BE2C (cell line): ENCODE measurements around the gene ZNF157.
A peak's percentile ranks its signal among the peaks of the same experiment; 100 is the strongest.

Experiments used
- DNase-seq: peaks from one replicate; pipeline ENCODE4 v3.0.0-alpha.2; 2020
- H3K27me3 ChIP-seq: fragments of 250-450 bp; sonication (Bioruptor Pico); 2 replicates; pipeline ENCODE4 v1.5.1; 2020; ENCODE audit warnings: mild to moderate bottlenecking
- H3K36me3 ChIP-seq: fragments of 250-450 bp; sonication (Bioruptor Pico); 2 replicates; pipeline ENCODE4 v1.5.1; 2020; ENCODE audit warnings: mild to moderate bottlenecking
- H3K4me1 ChIP-seq: fragments of 250-450 bp; sonication (Bioruptor Pico); 2 replicates; pipeline ENCODE4 v1.5.1; 2020
- H3K4me3 ChIP-seq: 2 replicates; pipeline ENCODE4 v1.5.1; 2011; ENCODE audit warnings: low read depth, low read length
- H3K9me3 ChIP-seq: fragments of 250-450 bp; sonication (Bioruptor Pico); 2 replicates; pipeline ENCODE4 v1.5.1; 2020
- TF ChIP-seq, protein P1 (sequence below): IDR thresholded peaks from 2 replicates; pipeline ENCODE4 v1.5.1; 2012; ENCODE audit warnings: mild to moderate bottlenecking, low read depth, low read length

ZNF157 gene

DNA sequence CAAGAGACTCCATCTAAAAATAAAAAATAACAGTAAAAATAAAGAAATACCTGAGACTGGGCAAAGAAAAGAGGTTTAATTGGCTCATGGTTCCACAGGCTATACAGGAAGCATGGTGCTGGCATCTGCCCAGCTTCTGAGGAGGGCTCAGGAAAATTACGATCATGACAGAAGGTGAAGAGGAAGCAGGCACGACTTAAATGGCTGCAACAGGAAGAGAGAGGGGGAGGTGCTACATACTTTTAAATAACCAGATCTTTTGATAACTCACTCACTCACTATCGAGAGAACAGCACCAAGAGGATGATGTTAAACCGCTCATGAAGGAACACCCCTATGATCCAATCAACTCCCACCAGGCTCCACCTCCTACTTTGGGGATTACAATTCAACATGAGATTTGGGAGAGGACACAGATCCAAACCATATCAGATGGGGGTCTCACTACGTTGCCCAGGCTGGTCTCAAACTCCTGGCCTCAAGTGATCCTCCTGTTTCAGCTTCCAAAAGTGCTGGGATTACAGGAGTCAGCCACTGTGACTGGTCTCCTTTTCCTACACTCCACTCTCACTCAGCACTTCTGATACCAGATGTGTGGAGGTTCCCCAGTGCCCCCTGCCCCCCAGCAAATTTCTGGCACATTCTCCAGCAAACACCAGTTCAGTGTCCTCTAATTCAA lies 11.9 kb upstream of the ZNF157 start:
- no peak for DNase-seq
- Histone ChIP-seq H3K4me3 (no peak overlapping the region), H3K36me3 (no peaks in the 10 kb centered on the region), H3K4me1 (no peaks in the 10 kb centered on the region), H3K9me3 (no peaks in the 10 kb centered on the region), H3K27me3 (no peaks in the 10 kb centered on the region)
- TF ChIP-seq, protein P1, sequence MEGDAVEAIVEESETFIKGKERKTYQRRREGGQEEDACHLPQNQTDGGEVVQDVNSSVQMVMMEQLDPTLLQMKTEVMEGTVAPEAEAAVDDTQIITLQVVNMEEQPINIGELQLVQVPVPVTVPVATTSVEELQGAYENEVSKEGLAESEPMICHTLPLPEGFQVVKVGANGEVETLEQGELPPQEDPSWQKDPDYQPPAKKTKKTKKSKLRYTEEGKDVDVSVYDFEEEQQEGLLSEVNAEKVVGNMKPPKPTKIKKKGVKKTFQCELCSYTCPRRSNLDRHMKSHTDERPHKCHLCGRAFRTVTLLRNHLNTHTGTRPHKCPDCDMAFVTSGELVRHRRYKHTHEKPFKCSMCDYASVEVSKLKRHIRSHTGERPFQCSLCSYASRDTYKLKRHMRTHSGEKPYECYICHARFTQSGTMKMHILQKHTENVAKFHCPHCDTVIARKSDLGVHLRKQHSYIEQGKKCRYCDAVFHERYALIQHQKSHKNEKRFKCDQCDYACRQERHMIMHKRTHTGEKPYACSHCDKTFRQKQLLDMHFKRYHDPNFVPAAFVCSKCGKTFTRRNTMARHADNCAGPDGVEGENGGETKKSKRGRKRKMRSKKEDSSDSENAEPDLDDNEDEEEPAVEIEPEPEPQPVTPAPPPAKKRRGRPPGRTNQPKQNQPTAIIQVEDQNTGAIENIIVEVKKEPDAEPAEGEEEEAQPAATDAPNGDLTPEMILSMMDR = no peak

DNA sequence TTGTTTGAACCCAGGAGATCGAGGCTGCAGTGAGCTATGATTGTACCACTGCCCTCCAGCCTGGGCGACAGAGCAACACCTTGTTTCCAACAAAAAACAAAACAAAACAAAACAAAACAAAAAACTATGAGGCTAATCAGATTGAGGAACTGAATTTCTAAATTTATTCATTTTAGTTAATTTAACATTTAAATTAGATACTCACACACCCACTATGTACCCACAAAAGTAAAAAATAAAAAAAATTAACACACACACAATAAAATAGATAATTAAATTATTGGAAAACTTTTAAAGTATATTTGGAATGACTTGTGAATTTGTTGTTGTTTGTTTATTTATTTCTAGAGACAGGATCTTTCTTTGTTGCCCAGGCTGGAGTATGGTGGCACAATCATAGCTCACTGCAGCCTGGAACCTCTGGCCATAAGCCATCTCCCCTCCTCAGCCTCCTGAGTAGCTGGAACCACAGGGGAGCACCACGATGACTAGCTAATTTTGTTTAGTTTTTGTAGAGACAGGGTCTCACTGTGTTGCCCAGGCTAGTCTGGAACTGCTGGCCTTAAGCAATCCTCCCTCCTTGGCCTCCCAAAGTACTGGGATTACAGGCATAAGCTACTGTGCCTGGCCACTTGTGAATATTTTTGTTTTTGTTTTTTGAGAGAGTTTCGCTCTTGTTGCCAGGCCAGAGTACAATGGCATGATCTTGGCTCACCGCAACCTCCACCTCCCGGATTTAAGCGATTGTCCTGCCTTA lies 9.8 kb upstream of the ZNF157 start:
- DNase-seq = no peak
- H3K4me1 ChIP-seq = no peaks in the 10 kb centered on the region
- H3K36me3 ChIP-seq = no peaks in the 10 kb centered on the region
- no peak overlapping the region for H3K4me3 ChIP-seq
- TF ChIP-seq, protein P1 = no peak
- H3K9me3 ChIP-seq = no peaks in the 10 kb centered on the region
- no peaks in the 10 kb centered on the region for H3K27me3 ChIP-seq

DNA sequence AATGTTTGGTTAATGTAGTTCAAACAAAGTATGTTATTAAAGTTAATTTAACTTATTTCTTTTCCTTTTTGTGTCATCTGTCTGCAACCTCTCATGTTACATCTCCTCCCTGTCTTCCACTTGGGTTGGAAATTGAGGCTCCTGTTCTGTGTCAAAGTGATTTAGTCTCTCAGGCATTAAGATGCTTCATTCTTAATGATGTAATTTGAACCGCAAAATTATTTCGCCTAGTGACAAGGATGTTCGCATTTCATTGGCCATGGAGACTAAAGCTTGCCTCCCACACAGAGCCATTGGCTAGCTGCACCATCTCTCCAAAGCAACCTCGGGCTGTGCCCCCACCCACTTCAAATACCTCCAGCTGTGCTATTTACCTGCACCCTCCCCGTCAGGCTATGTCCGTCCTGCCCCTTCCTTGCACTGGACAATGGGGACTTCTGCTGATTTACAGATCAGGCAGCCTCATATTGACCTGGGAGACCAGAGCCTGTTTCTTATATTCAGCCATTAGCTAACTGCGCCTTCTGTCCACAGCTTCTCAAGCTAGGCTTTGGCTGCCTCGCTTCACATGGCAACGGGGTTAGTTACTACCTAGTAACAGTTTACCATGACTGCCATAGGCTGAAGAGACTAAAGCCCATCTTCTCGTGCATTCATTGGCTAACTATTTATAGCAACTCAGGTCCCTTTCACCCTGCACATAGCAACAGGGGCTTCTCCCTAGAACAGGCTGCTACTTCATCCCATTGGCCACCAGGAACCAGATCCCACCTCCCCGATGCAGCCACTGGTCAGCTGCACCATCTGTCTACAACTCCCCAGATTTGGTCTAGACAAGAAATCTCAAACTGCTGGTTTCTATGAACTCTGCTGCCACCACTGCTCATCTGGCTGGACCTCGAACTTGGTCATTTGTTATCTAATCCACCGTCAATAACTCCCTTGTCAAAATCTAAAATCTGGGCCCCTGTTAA lies 8.6 kb upstream of the ZNF157 start:
- H3K27me3 ChIP-seq = no peaks in the 10 kb centered on the region
- peak; percentile 84 for DNase-seq
- TF ChIP-seq, protein P1 = peak; percentile 18; the same call in 1 of the 2 replicates
- H3K4me3 ChIP-seq = peak overlapping the region; percentile 62
- no peaks in the 10 kb centered on the region for H3K4me1 ChIP-seq
- no peaks in the 10 kb centered on the region for H3K36me3 ChIP-seq
- H3K9me3 ChIP-seq = no peaks in the 10 kb centered on the region

DNA sequence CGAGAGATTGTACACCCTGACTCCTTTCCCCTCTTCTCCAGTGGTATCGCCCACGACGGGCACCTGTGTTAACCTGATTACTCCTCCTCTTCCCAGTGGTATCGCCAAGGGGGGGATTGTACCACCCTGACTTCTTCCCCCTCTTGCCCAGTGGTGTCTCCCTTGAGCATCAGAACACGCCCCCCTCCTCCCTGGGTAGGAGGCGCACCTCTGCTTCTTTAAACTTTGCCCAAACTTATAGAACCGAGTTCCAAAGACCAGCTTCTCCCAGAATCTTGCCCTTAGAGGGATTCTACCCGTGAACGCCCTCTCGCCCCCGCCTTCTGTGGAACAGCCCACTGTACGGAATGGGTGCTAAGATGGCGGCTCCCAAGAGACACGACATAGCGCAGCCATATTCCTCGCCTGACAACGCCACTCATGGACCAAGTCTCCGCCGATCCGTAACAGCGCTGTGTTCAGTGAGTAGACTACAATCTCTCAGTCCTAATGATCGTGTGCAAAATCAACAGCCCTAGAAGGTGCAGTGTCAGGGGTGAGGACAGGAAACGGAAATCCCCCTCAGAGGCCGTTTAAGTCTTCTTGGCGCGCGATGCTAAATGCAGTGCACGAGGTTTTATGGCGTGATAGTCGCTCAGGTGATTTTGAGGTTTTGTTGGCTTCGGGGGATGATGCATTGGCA lies 4.2 kb upstream of the ZNF157 start:
- Histone ChIP-seq H3K4me1 (no peaks in the 10 kb centered on the region), H3K9me3 (no peaks in the 10 kb centered on the region), H3K36me3 (no peaks in the 10 kb centered on the region), H3K27me3 (no peaks in the 10 kb centered on the region), H3K4me3 (peak overlapping the region; percentile 67)
- TF ChIP-seq, protein P1 = no peak
- DNase-seq = peak; percentile 77

DNA sequence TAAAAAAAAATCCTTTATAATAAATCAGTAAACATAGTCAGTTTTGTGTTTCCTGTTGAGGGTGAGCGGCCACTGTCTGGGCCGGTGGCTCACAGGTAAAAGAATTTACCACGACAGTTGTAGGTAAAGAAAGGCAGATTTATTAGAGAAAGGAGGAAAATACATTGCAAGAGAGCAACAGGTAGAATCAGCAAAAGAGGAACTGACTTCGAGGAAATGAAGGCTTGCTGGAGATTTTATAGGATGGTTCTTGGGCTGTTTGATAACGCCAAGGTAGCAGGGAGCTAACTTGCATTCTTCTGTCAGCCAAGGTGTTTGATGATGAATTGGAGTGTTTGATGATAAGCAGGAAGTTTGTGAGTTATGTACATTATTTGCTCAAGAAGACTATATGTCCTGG lies 2.8 kb downstream of the ZNF157 start:
- H3K4me3 ChIP-seq = no peak overlapping the region
- no peaks in the 10 kb centered on the region for H3K4me1 ChIP-seq
- H3K36me3 ChIP-seq = no peaks in the 10 kb centered on the region
- H3K9me3 ChIP-seq = no peaks in the 10 kb centered on the region
- H3K27me3 ChIP-seq = no peaks in the 10 kb centered on the region
- no peak for DNase-seq
- TF ChIP-seq, protein P1 = no peak
